Hepatocyte (in vitro differentiated cells): ENCODE measurements around the gene ALDH9A1. TPM values are rescaled to one million over a fixed set of nuclear protein-coding genes. Genes with fewer than 3 reads are reported as not detected.

Source experiments
- DNase-seq: peaks from one replicate; pipeline ENCODE4 v3.0.0-alpha.2; 2016; ENCODE audit warnings: low spot score
- H2AFZ ChIP-seq: fragments of 200-600 bp; sonication (generic); 2 replicates; pipeline ENCODE4 v1.6.0; 2016; ENCODE audit warnings: antibody characterized with exemption, mild to moderate bottlenecking
- H3K27ac ChIP-seq: fragments of 200-600 bp; sonication (generic); 2 replicates; pipeline ENCODE4 v1.5.1; 2016; ENCODE audit warnings: mild to moderate bottlenecking
- H3K27me3 ChIP-seq: fragments of 200-600 bp; sonication (generic); 2 replicates; pipeline ENCODE4 v1.6.1; 2016
- H3K36me3 ChIP-seq: fragments of 200-600 bp; sonication (generic); replicated peaks from 2 replicates; pipeline ENCODE4 v1.5.1; 2016; ENCODE audit warnings: low read depth; ENCODE audit not compliant: insufficient read depth
- H3K4me1 ChIP-seq: fragments of 200-600 bp; sonication (generic); 2 replicates; pipeline ENCODE4 v1.5.1; 2016; ENCODE audit warnings: mild to moderate bottlenecking, moderate library complexity; ENCODE audit not compliant: insufficient read depth
- H3K4me2 ChIP-seq: fragments of 200-600 bp; sonication (generic); 2 replicates; pipeline ENCODE4 v1.6.0; 2016
- H3K4me3 ChIP-seq: fragments of 200-600 bp; sonication (generic); 2 replicates; pipeline ENCODE4 v1.5.1; 2016; ENCODE audit warnings: mild to moderate bottlenecking
- H3K79me2 ChIP-seq: fragments of 200-600 bp; sonication (generic); 2 replicates; pipeline ENCODE4 v1.6.0; 2017; ENCODE audit warnings: mild to moderate bottlenecking
- H3K9me2 ChIP-seq: fragments of 200-600 bp; sonication (generic); replicated peaks from 2 replicates; pipeline ENCODE4 v1.6.0; 2017; ENCODE audit warnings: mild to moderate bottlenecking; ENCODE audit not compliant: insufficient read depth
- H3K9me3 ChIP-seq: fragments of 200-600 bp; sonication (generic); 2 replicates; pipeline ENCODE4 v1.5.1; 2016; ENCODE audit warnings: low read depth, mild to moderate bottlenecking
- H4K20me1 ChIP-seq: fragments of 200-600 bp; sonication (generic); 2 replicates; pipeline ENCODE4 v1.6.0; 2016; ENCODE audit warnings: mild to moderate bottlenecking; ENCODE audit not compliant: insufficient read depth, poor library complexity, severe bottlenecking
- CTCF ChIP-seq: fragments of 200-600 bp; sonication (generic); IDR thresholded peaks from 2 replicates; pipeline ENCODE4 v1.5.1; 2016; ENCODE audit warnings: antibody characterized with exemption, mild to moderate bottlenecking; ENCODE audit not compliant: poor library complexity
- EZH2 ChIP-seq: fragments of 200-600 bp; sonication (generic); IDR thresholded peaks from 2 replicates; pipeline ENCODE4 v1.6.1; 2016; ENCODE audit warnings: antibody characterized with exemption, mild to moderate bottlenecking, borderline replicate concordance
- EZH2phosphoT487 ChIP-seq: fragments of 200-600 bp; sonication (generic); IDR thresholded peaks from one replicate; pipeline ENCODE4 v1.6.1; 2018; ENCODE audit warnings: antibody characterized with exemption, mild to moderate bottlenecking, low read depth, moderate library complexity; ENCODE audit not compliant: unreplicated experiment, severe bottlenecking
- WGBS: methylation state at CpG from one replicate; pipeline ENCODE4 v1.1.6; 2016; ENCODE audit warnings: low lambda C conversion rate; ENCODE audit errors: missing lambda C conversion rate; 5-methylcytosine and 5-hydroxymethylcytosine counted together
- polyA plus RNA-seq: library from polyadenylated mRNA; unstranded; fragments of >200 nt; fragmentation: Nextera tagmentation; extraction: Ambion mirVana; gene quantifications from 2 replicates; pipeline ENCODE4 v1.2.1, GENCODE V29; 2016
- total RNA-seq: library from RNA; depleted of rRNA; stranded (reverse); fragments of >200 nt; gene quantifications from 2 replicates; pipeline ENCODE4 v1.2.3, GENCODE V29; 2014

Gene ALDH9A1
- total and polyA plus RNA-seq, 2 experiments from 2014 or later: 58.6 to 63.8 TPM

- Histone ChIP-seq H3K9me2 (no peaks in the 10 kb centered on the region), H3K4me3 (peak overlapping the region; percentile 69), H3K27me3 (no peaks in the 10 kb centered on the region), H4K20me1 (no peaks in the 10 kb centered on the region), H3K4me2 (peak overlapping the region; percentile 83), H3K4me1 (peaks cover 4% of the 10 kb centered on the region), H3K79me2 (peaks cover 22% of the 10 kb centered on the region), H3K36me3 (no peaks in the 10 kb centered on the region), H3K27ac (peak overlapping the region; percentile 99), H3K9me3 (no peaks in the 10 kb centered on the region), H2AFZ (peak overlapping the region; percentile 100)
- no peak for DNase-seq
- TF ChIP-seq EZH2 (no peak), CTCF (no peak), EZH2phosphoT487 (no peak)
- 5% methylated on average over 6 of the region's 7 CpGs for WGBS
Measured at GRCh38 chr1:165698761-165699052, 345 bp upstream of the ALDH9A1 start.

GRCh38 chr1:165697491-165697880, 876 bp downstream of the ALDH9A1 start:
- TF ChIP-seq CTCF (no peak), EZH2phosphoT487 (no peak), EZH2 (no peak)
- no peak for DNase-seq
- Histone ChIP-seq H3K9me2 (no peaks in the 10 kb centered on the region), H3K79me2 (peaks cover 22% of the 10 kb centered on the region), H3K4me2 (peak overlapping the region; percentile 83), H3K27ac (peak overlapping the region; percentile 99), H3K36me3 (no peaks in the 10 kb centered on the region), H3K27me3 (no peaks in the 10 kb centered on the region), H3K4me1 (peaks cover 4% of the 10 kb centered on the region), H3K9me3 (no peaks in the 10 kb centered on the region), H3K4me3 (peak overlapping the region; percentile 69), H4K20me1 (no peaks in the 10 kb centered on the region), H2AFZ (peak overlapping the region; percentile 100)
- WGBS: 33% methylated on average over 8 of the region's 8 CpGs

DNA sequence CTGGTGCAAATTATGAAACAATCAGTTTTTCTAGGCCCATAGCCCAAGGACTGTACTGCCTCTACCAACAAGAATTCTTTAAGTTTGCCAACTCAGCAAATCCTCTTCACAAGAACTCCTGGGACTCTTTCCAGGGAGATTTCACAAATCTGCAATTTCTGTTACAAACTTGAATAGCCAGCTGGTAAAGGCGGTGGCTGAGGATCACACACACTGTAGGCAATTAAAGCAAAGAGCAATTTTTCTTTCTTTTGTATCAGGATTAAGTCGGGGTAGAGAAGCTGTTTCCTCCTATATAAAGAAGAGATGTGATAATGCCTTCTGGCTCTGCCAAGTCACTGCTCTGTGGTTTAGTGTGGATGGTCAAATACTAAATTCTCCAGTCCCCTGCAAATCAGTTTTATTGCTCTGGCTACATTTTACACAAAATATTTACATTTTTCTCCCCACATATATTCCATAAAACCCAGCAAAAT, 1.7 kb downstream of the ALDH9A1 start:
- no peak overlapping the region for H2AFZ ChIP-seq
- no peaks in the 10 kb centered on the region for H3K27me3 ChIP-seq
- peak; percentile 73 for DNase-seq
- peaks cover 25% of the 10 kb centered on the region for H3K79me2 ChIP-seq
- TF ChIP-seq CTCF (no peak), EZH2phosphoT487 (no peak), EZH2 (no peak)
- H3K4me2 ChIP-seq: peak overlapping the region; percentile 83
- 35% methylated on average over 2 of the region's 2 CpGs for WGBS
- H3K9me2 ChIP-seq: no peaks in the 10 kb centered on the region
- H3K4me1 ChIP-seq: peaks cover 4% of the 10 kb centered on the region
- no peaks in the 10 kb centered on the region for H3K9me3 ChIP-seq
- H3K4me3 ChIP-seq: no peak overlapping the region
- no peaks in the 10 kb centered on the region for H4K20me1 ChIP-seq
- H3K36me3 ChIP-seq: no peaks in the 10 kb centered on the region
- peak overlapping the region; percentile 99 for H3K27ac ChIP-seq

- Histone ChIP-seq H3K9me3 (no peaks in the 10 kb centered on the region), H3K4me3 (no peak overlapping the region), H3K9me2 (no peaks in the 10 kb centered on the region), H3K79me2 (peaks cover 41% of the 10 kb centered on the region), H3K27me3 (no peaks in the 10 kb centered on the region), H3K27ac (no peak overlapping the region), H4K20me1 (no peaks in the 10 kb centered on the region), H3K36me3 (no peaks in the 10 kb centered on the region), H3K4me2 (no peak overlapping the region), H3K4me1 (peaks cover 4% of the 10 kb centered on the region), H2AFZ (no peak overlapping the region)
- DNase-seq: peak; percentile 5
- WGBS: 87% methylated on average over 7 of the region's 7 CpGs
- TF ChIP-seq CTCF (no peak), EZH2phosphoT487 (no peak), EZH2 (no peak)
Measured at GRCh38 chr1:165695031-165695430, 3.3 kb downstream of the ALDH9A1 start.
